AG04450 (cell line): Measurements from ENCODE around the gene DCLK2. TPM values are rescaled to one million over a fixed set of nuclear protein-coding genes. Genes with fewer than 3 reads are reported as not detected.

Experiments
- CTCF ChIA-PET: fragments of 300-600, 350-600 bp; formaldehyde crosslinking; extraction: SDS; loops from one replicate; lab custom pipeline; 2022; ENCODE audit warnings: antibody characterized with exemption, inconsistent platforms; lab: Charles Lee
- POLR2A ChIA-PET: fragments of 350-600 bp; formaldehyde crosslinking; extraction: SDS; loops from one replicate; lab custom pipeline; 2021; ENCODE audit warnings: antibody characterized with exemption, inconsistent platforms; lab: Yijun Ruan, JAX
- DNase-seq: peaks from one replicate; pipeline ENCODE4 v3.0.0-alpha.2; 2011; ENCODE audit warnings: low read depth, low spot score
- H3K27ac ChIP-seq: one replicate; pipeline ENCODE4 v1.5.1; 2012; ENCODE audit warnings: low read depth, low read length, control low read depth
- H3K27me3 ChIP-seq: one replicate; pipeline ENCODE4 v1.6.0; 2012; ENCODE audit warnings: low read length; ENCODE audit not compliant: control insufficient read depth, insufficient read depth
- H3K4me3 ChIP-seq: 2 replicates; pipeline ENCODE4 v1.5.1; 2011; ENCODE audit warnings: mild to moderate bottlenecking, low read depth, low read length, control low read depth
- H3K9me3 ChIP-seq: 2 replicates; pipeline ENCODE4 v1.5.1; 2012; ENCODE audit warnings: low read length; ENCODE audit not compliant: control insufficient read depth, insufficient read depth
- polyA plus RNA-seq: library from polyadenylated mRNA; depleted of rRNA; stranded (reverse); fragments of >200 nt; gene quantifications from 2 replicates; pipeline ENCODE4 v1.2.3, GENCODE V29; 2011
- TF ChIP-seq, protein P1 (sequence below): IDR thresholded peaks from 2 replicates; pipeline ENCODE4 v1.5.1; 2011; ENCODE audit warnings: low read depth, low read length, control low read depth, inconsistent platforms

The DCLK2 gene
- polyA plus RNA-seq, 1 experiment: 7.3 TPM

DNA sequence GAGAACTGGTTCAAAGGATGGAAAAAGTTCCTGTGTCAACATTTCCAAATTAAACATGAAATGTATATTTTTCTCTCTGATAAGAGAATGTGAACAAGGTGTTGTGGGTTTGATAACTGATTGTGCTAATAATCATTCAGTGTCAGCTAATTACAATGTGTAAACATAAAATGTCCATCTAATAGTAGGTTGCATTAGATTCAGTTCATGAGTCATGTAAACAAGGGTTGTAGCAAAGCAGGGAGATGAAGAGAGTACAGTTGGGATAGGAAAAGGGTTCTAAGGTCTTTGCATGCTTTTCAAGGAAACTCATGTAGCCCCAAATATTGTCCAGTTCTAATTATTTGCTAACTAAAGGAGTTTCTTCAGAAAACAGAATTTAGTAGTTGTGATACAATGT is 55.4 kb downstream of the DCLK2 start:
- no peak overlapping the region for H3K4me3 ChIP-seq
- DNase-seq: no peak
- H3K27ac ChIP-seq: no peak overlapping the region
- POLR2A ChIA-PET: no interaction called here
- no peaks in the 10 kb centered on the region; the same call in 1 of the 2 replicates for H3K9me3 ChIP-seq
- TF ChIP-seq, protein P1, sequence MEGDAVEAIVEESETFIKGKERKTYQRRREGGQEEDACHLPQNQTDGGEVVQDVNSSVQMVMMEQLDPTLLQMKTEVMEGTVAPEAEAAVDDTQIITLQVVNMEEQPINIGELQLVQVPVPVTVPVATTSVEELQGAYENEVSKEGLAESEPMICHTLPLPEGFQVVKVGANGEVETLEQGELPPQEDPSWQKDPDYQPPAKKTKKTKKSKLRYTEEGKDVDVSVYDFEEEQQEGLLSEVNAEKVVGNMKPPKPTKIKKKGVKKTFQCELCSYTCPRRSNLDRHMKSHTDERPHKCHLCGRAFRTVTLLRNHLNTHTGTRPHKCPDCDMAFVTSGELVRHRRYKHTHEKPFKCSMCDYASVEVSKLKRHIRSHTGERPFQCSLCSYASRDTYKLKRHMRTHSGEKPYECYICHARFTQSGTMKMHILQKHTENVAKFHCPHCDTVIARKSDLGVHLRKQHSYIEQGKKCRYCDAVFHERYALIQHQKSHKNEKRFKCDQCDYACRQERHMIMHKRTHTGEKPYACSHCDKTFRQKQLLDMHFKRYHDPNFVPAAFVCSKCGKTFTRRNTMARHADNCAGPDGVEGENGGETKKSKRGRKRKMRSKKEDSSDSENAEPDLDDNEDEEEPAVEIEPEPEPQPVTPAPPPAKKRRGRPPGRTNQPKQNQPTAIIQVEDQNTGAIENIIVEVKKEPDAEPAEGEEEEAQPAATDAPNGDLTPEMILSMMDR: no peak
- CTCF ChIA-PET: interaction anchor here (0.6 kb wide), 1 partner anchor 50 kb away, joined by 4 read pairs; no protein-coding TSS in a partner anchor
- H3K27me3 ChIP-seq: no peaks in the 10 kb centered on the region

DNA sequence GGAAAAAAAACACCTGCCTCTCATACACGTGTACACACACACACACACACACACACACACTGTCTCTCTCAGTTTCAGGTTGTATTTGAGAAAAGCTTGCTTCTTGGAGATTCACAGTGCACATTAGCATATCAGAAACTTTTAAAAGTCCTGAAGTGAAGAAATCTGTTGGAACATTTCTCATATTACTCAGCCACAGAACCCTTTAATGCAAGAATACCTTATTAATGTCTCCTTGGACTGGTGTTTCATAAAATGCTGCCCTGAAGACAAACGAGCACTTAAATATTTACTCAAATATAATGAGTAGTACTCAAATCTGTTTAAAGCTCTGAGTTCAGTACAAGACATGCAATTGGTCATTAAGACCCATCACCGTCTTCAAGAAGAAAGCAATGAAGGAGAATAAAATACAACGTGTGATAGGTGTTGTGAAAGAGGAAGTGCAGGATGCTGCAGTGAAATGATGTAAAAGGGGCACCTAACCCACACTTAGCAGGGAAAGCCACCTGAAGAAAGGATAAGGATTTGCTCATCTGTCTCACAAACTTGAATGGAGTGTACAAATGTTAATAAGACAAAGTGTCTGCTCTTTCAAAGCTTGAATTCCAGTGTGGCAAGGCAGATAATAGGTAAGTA is 57.0 kb downstream of the DCLK2 start:
- no peak for DNase-seq
- TF ChIP-seq, protein P1: no peak
- POLR2A ChIA-PET: no interaction called here
- CTCF ChIA-PET: interaction anchor here (0.6 to 2.0 kb wide), 4 partner anchors 10 to 725 kb away, joined by 3 to 6 read pairs (median 4); no protein-coding TSS in a partner anchor
- Histone ChIP-seq H3K9me3 (no peaks in the 10 kb centered on the region; the same call in 1 of the 2 replicates), H3K4me3 (no peak overlapping the region), H3K27me3 (no peaks in the 10 kb centered on the region), H3K27ac (no peak overlapping the region)

DNA sequence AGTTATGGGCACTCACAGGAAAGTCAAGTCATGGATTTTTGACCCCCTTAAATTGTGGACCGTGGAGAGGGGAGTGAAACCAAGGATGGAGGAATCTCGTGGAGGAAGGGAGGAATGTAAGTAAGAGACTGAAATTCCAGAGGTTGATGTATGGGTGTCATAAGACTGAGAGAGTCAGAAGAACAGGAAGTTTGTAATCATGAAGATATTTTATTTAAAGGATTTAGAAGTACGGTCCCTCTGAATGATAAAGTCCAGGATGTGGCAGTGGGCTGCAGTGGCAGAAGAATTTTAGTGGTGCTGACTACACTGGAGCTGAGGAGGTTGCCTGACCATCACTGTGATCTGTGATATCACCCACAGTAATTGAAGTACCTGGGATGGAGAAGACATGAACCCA is 57.8 kb downstream of the DCLK2 start:
- no peak overlapping the region for H3K27ac ChIP-seq
- TF ChIP-seq, protein P1: no peak
- no peaks in the 10 kb centered on the region for H3K27me3 ChIP-seq
- DNase-seq: no peak
- ChIA-PET POLR2A (no interaction called here), CTCF (interaction anchor here (0.9 to 2.0 kb wide), 3 partner anchors 10 to 125 kb away, joined by 3 to 6 read pairs (median 4); no protein-coding TSS in a partner anchor)
- no peaks in the 10 kb centered on the region; the same call in 1 of the 2 replicates for H3K9me3 ChIP-seq
- H3K4me3 ChIP-seq: no peak overlapping the region

DNA sequence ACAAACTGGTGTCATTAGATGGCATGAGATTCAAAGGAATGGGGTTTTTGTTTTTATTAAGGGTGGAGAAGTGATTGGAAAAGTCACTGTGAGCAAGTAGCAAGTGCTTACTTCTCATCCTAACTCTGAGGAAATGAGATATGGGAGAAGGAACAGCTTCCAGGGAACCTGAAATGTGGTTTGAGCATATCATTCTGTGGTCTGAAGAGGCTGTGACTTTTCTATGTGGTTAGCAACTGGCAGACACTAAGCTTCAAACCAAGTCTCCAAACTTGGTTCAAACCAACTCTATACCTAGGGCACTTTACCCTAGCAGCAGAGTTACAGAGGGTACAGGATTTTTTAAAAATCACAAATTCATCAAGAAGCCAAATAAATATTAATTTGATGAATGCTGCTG is 58.2 kb downstream of the DCLK2 start:
- Histone ChIP-seq H3K27me3 (no peaks in the 10 kb centered on the region), H3K27ac (no peak overlapping the region), H3K4me3 (no peak overlapping the region), H3K9me3 (no peaks in the 10 kb centered on the region; the same call in 1 of the 2 replicates)
- POLR2A ChIA-PET: no interaction called here
- DNase-seq: no peak
- TF ChIP-seq, protein P1: no peak
- CTCF ChIA-PET: interaction anchor here (0.7 to 2.0 kb wide), 2 partner anchors 9 to 739 kb away, joined by 4 to 5 read pairs; no protein-coding TSS in a partner anchor

DNA sequence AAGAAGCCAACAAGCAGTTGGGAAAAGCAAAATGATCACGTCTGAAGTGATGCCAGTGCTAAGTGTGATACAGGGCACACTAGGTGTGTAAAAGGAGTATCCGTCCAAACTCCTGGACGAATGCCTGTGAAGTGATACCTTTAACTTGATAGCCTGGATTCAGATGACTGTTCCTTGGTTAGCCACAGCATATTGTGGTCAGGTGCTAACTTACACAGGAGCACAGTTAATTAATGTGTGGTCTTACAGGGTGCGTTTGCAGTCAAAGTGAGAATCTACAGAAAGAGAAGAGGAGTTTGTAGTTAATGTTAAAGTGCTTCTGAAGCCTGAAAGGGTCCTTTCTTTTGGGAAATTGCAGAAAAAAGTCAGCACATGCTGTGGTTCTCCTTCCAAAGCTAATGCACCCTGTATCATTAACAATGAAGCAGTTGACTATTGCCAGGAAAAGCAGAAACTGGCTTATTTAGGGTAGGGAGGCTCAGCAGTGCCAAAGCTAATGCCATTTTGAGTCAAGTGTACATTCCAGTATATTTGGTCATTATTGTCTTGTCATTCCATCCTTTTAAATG is 61.1 kb downstream of the DCLK2 start:
- no peak for DNase-seq
- Histone ChIP-seq H3K4me3 (no peak overlapping the region), H3K27ac (no peak overlapping the region), H3K9me3 (no peaks in the 10 kb centered on the region), H3K27me3 (no peaks in the 10 kb centered on the region)
- ChIA-PET POLR2A (no interaction called here), CTCF (no interaction called here)
- TF ChIP-seq, protein P1: no peak
